Esophagus squamous epithelium (tissue), 4 donors: ENCODE measurements around the gene KIAA0513.

Experiments
- POLR2A ChIP-seq, 4 donors: fragments of 450-650 bp; IDR thresholded peaks; one replicate each; pipeline ENCODE4 v1.6.1; 2017; ENCODE audit warnings: antibody characterized with exemption in 4 of 4, mild to moderate bottlenecking in 4 of 4, moderate library complexity in 3 of 4
- TF ChIP-seq, protein P1 (sequence below), 6 experiments: fragments of 450-650 bp in 4 of 6; fragments of 200-600 bp in 2 of 6; sonication (generic) in 2 of 6; IDR thresholded peaks; one replicate each; pipeline ENCODE4 v1.5.1; 2016 to 2019; ENCODE audit warnings: antibody characterized with exemption in 6 of 6, mild to moderate bottlenecking in 4 of 6, moderate library complexity in 4 of 6

DNA sequence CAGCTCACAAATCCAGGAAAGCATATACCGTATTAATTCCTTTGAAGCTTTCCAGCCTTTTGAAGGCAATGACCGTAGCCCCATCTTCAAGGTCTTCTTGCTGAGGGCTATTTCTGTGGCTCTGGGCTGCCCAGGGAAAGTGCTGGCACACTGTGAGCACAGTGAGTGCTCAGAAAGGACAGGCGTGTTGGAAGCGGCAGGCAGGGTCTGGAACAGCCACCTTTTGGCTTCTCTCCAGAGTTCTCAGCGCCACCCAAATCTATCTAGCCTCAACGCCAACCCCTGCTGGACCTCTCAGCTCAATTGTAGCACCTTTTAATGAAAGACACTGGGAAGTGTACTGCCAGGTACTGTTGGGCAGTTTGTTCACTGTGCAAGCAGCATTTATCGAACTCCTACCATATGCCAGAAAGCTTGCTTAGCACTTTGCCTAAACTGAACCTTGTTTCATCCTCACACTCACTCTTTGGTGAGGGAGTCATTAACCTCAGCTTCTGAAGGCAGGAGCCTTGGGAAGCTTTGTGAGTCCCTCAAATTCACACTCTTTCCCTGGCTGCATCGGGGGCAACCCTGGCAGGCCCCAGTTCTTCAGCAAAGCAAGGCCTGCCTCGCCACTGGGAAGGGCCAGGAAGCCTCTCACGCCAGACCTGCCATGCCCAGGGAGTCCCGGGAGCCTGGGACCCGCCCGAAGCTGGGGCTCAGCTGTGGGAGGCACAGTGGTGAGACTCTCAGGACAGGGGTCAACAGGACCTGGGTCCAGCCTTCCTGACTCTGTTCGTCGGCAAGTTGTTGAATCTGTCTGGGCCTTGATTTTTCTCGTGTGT is 98.2 kb downstream of the KIAA0513 start:
- no peak for TF ChIP-seq POLR2A (IDR thresholded peaks at IDR 0.05)
- TF ChIP-seq, protein P1, sequence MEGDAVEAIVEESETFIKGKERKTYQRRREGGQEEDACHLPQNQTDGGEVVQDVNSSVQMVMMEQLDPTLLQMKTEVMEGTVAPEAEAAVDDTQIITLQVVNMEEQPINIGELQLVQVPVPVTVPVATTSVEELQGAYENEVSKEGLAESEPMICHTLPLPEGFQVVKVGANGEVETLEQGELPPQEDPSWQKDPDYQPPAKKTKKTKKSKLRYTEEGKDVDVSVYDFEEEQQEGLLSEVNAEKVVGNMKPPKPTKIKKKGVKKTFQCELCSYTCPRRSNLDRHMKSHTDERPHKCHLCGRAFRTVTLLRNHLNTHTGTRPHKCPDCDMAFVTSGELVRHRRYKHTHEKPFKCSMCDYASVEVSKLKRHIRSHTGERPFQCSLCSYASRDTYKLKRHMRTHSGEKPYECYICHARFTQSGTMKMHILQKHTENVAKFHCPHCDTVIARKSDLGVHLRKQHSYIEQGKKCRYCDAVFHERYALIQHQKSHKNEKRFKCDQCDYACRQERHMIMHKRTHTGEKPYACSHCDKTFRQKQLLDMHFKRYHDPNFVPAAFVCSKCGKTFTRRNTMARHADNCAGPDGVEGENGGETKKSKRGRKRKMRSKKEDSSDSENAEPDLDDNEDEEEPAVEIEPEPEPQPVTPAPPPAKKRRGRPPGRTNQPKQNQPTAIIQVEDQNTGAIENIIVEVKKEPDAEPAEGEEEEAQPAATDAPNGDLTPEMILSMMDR (IDR thresholded peaks at IDR 0.05): no peak
